ENCODE data around the gene MED22. TPM values are rescaled to one million over a fixed set of nuclear protein-coding genes. Genes with fewer than 3 reads are reported as not detected.
"Not testable (repeated sequence)": the region's sequence is repeated elsewhere in the genome, so short reads cannot be mapped to it uniquely, and the experiment has no call there.

MED22 gene
- 10 to 100 TPM; 28.6 to 28.9 TPM for total RNA-seq
- long read RNA-seq, donor 1, transcript MED22-209 (4 exons, 3,867 nt): major isoform, 6 of 17 reads
- long read RNA-seq, donor 1, partial matches to known transcripts: 1 of 17 reads
- long read RNA-seq, donor 1, other reads (novel, unspliced or antisense): 10 of 17 reads
- long read RNA-seq, donor 2, partial matches to known transcripts: 0 of 62 reads
- long read RNA-seq, donor 2, other reads (novel, unspliced or antisense): 52 of 62 reads

GRCh38 chr9:133347985-133348717 is at the start of gene MED22, which contains the start of gene RPL7A:
Gene MED22, minus strand, starts transcription at chr9:133348131. Its CDS starts 1,469 bp downstream, at chr9:133346662.
Gene RPL7A, plus strand, starts transcription at chr9:133348218. Its CDS starts 26 bp downstream, at chr9:133348244.
- intact Hi-C loops (cut with DNase I): no loop called here
- DNase-seq (ENCODE audit: low spot score): peak; percentile 98

GRCh38 chr9:133397370-133397769 is 49.4 kb upstream of the MED22 start:
- intact Hi-C loops (cut with DNase I): no loop called here
- DNase-seq (ENCODE audit: low spot score): no peak

DNA sequence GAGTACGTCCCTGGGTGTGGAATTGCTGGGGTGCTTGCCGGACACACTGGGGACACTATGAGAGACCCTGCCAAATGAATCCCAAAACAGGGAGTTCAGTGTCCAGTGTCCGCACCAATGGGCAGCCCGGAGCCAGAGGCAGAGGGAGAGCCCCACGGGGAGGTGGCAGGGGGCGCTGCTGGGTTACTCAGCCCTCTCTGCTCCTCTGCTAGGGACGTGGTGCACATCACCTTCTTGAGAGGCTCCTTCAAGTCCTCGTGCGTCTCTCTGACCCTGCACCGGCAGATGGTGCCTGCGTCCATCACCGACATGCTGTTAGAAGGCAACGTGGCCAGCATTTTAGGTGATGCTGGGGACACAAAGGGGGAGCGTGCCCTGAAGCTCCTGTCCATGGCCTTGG is 49.0 kb upstream of the MED22 start:
- no peak for DNase-seq (ENCODE audit: low spot score)
- intact Hi-C loops (cut with DNase I): no loop called here

DNA sequence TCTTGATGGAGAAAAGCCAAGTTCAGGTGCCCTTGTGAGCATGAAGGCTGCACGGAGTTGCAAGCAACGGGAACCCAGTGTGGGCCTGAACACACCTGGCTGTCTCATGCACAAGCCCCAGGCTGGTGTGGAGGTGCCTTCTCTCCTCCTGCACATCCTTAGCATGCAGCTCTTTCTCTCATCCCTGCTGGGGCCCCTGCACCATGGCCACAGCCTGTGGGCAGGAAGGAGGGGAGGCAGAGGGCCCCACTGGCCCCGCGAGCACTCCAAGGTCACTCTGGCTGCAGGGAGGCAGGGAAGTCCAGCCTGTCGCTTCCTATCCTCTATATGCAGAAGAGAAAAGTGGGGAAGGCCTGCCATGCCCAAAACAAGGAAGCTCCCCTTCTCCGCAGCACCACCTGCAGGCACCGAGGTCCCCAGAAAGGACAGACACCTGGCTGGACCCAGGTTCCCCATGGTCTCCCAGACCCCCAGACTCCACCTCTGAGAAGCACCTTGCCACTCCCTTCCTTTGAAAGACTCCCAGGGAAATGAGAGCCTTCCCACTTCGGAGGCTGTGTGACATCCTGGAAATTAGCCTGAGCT is 46.8 kb upstream of the MED22 start:
- no peak for DNase-seq (ENCODE audit: low spot score)
- intact Hi-C loops (cut with DNase I): no loop called here

GRCh38 chr9:133393399-133393798 is 45.5 kb upstream of the MED22 start:
- DNase-seq (ENCODE audit: low spot score): no peak
- intact Hi-C loops (cut with DNase I): no loop called here

GRCh38 chr9:133392308-133392707 is 44.4 kb upstream of the MED22 start:
- intact Hi-C loops (cut with DNase I): loop anchor here in 1 of 2 donors (1.0 kb wide), 1 partner anchor 44 kb away; no protein-coding TSS in a partner anchor
- DNase-seq (ENCODE audit: low spot score): not testable (repeated sequence)

GRCh38 chr9:133391449-133391848 is 43.5 kb upstream of the MED22 start:
- intact Hi-C loops (cut with DNase I); DNase-seq (ENCODE audit: low spot score): not testable (repeated sequence)

DNA sequence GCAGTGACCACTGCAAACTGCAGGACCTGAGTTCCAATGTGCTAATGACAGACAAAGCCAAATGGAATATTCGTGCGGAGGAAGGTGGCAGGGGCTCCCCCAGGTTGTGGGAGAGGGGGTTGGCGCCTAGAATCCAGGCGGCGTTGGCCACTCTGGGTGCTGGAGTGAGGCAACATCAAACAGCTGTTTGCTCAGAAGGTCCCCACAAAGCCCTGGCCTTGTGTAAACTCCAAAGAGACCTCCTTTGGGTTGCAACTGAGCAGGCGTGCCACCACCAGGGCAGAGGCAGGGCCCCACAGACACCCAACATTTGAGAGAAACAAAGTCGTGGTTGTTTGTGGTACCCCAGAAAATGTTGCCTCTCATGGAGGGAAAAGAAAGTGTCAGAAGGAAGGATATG is 42.8 kb upstream of the MED22 start:
- DNase-seq (ENCODE audit: low spot score): no peak
- intact Hi-C loops (cut with DNase I): no loop called here

DNA sequence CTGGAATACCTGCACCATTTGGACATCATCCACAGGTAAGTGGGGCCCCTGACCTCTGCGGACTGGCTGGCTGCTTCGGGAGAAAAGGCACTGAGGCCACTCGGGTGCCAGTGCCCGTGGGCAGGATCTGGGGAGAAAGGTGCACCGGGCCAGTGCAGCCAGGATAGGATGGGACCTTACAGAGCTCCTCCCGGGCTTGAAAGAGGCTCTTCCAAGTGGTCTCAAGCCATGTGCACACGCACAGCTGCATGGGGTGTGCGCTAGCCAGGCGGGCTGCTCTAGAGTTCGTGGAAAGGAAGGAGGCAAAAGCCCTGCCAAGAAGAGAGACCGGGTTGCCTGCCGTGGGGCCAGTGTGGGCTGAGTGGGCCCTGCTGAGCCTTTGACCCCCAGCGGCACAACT is 41.6 kb upstream of the MED22 start:
- intact Hi-C loops (cut with DNase I): no loop called here
- DNase-seq (ENCODE audit: low spot score): no peak

DNA sequence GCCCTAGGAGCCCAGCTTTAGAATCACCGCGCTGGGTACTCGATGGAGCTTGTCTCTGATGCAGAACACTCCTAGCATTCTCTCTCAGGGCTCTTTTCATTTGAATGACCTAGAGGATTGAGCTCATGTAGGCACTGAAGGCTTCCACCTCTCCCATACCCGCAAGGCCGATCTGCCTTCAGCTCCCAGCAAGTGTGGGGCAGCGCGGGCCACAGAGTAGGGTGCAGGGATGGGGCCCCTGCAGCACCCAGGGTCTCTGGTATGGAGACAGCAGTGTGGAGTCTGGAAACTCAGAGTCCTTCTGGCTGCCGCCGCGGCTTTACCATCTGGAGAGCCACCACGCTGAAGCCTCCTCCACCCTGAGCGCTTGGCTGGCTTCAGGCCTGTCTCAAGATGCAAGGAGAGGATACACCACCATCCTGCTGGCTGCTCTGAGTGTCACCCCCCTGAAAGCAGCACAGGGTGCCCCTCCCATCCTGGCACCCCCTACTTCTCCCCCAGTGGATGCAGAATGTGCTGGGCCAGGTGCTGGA is 41.2 kb upstream of the MED22 start:
- DNase-seq (ENCODE audit: low spot score): no peak
- intact Hi-C loops (cut with DNase I): no loop called here

DNA sequence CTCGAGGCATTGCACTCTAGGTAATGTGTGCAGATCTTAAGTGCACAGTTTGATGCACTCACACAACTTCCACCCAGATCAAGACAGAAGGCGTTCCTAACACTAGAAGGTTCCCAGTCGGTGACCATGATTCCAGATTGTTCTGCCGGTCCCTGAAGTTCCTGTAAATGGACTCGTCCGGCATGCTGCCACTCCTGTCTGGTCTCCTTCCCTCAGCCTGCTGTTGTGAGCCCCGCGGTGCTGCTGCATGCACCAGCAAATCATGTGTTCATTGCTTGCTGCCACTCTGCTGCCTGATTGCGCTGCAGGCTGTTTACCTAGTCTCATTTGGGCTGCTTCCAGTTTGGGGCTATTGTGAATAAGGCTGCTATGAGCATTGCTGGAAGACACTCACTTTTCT is 39.7 kb upstream of the MED22 start:
- DNase-seq (ENCODE audit: low spot score): no peak
- intact Hi-C loops (cut with DNase I): no loop called here

- no peak for DNase-seq (ENCODE audit: low spot score)
- intact Hi-C loops (cut with DNase I): no loop called here
Observed at GRCh38 chr9:133386338-133386737, 38.4 kb upstream of the MED22 start.

DNA sequence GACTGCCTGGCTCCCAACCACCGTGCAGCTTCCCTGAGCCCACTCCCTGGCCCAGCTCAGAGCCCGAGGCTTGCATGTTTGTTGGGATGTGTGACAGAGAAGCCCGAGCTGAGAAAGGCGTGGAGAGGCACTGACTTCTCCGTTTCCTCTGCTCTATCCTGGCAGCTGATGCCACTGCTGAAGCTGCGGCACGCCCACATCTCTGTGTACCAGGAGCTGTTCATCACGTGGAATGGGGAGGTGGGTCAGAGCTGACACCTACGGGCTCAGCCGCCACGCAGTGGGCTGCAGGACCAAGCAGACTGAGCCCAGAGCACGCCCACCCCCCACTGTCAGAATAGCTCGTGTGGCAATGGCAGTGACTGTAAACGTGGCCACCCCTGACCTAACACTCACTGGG is 37.5 kb upstream of the MED22 start:
- intact Hi-C loops (cut with DNase I): no loop called here
- no peak for DNase-seq (ENCODE audit: low spot score)

- intact Hi-C loops (cut with DNase I): no loop called here
- no peak for DNase-seq (ENCODE audit: low spot score)
Observed at GRCh38 chr9:133384736-133385321, 36.9 kb upstream of the MED22 start.

DNA sequence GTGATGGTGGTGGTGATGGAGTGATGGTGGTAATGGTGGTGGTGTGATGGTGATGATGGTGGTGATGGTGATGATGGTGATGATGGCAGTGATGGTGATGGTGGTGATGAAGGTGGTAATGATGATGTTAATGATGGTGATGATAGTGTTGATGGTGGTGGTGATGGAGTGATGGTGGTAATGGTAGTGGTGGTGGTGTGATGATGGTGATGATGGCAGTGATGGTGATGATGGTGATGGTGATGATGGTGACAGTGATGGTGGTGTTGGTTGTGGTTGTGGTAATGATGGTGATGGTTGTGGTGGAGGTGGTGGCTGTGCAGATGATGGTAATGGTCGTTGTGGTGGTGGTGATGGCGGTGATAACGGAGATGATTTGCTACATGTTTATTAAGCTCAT is 35.5 kb upstream of the MED22 start:
- intact Hi-C loops (cut with DNase I): no loop called here
- no peak for DNase-seq (ENCODE audit: low spot score)

- no peak for DNase-seq (ENCODE audit: low spot score)
- intact Hi-C loops (cut with DNase I): no loop called here
Observed at GRCh38 chr9:133382507-133383141, 34.7 kb upstream of the MED22 start.

GRCh38 chr9:133380734-133381133 is 32.8 kb upstream of the MED22 start:
- intact Hi-C loops (cut with DNase I): no loop called here
- no peak for DNase-seq (ENCODE audit: low spot score)

- intact Hi-C loops (cut with DNase I): no loop called here
Observed at GRCh38 chr9:133379153-133380086, 31.5 kb upstream of the MED22 start.

More at GRCh38 chr9:133379153-133380086, 31.5 kb upstream of the MED22 start:
- DNase-seq (ENCODE audit: low spot score): no peak

Data from posterior vena cava (tissue), 2 donors.